ENCODE results near the gene UBA3.

The UBA3 gene

GRCh38 chr3:69097407-69098086 is 17.4 kb upstream of the UBA3 start:
- no peak for DNase-seq

GRCh38 chr3:69096299-69096698 is 16.1 kb upstream of the UBA3 start:
- no peak for DNase-seq

- DNase-seq = peak in 3 of 6 experiments; percentile 13 to 19 (median 13)
Observed at GRCh38 chr3:69095636-69096035, 15.5 kb upstream of the UBA3 start.

GRCh38 chr3:69094467-69095205 is 14.5 kb upstream of the UBA3 start:
- DNase-seq = no peak

GRCh38 chr3:69092030-69092516 is 11.9 kb upstream of the UBA3 start:
- peak in 3 of 6 experiments; percentile 66 to 71 (median 67) for DNase-seq

- DNase-seq = no peak
Observed at GRCh38 chr3:69091389-69092029, 11.3 kb upstream of the UBA3 start.

- no peak for DNase-seq
Observed at GRCh38 chr3:69090021-69090420, 9.9 kb upstream of the UBA3 start.

GRCh38 chr3:69088063-69088462 is 7.9 kb upstream of the UBA3 start:
- no peak for DNase-seq

- no peak for DNase-seq
Observed at GRCh38 chr3:69087030-69087791, 7.0 kb upstream of the UBA3 start.

- peak in 5 of 6 experiments; percentile 19 to 54 (median 33) for DNase-seq
Observed at GRCh38 chr3:69085833-69086722, 5.9 kb upstream of the UBA3 start.

GRCh38 chr3:69085168-69085832 is 5.1 kb upstream of the UBA3 start:
- peak in 4 of 6 experiments; percentile 13 to 46 (median 24) for DNase-seq

GRCh38 chr3:69084326-69085167 is 4.4 kb upstream of the UBA3 start, which contains the start of gene ARL6IP5:
TSS of gene ARL6IP5 (plus strand) at chr3:69084937. CDS start at chr3:69085048, 111 bp downstream.
- peak; percentile 85 to 94 (median 91) for DNase-seq

GRCh38 chr3:69082805-69083204 is 2.6 kb upstream of the UBA3 start:
- peak in 5 of 6 experiments; percentile 10 to 50 (median 20) for DNase-seq

- DNase-seq = no peak
Observed at GRCh38 chr3:69082361-69082760, 2.2 kb upstream of the UBA3 start.

- DNase-seq = no peak
Observed at GRCh38 chr3:69081583-69082262, 1.6 kb upstream of the UBA3 start.

GRCh38 chr3:69079269-69080159 is 651 bp downstream of the UBA3 start:
- DNase-seq = peak in 1 of 6 experiments; percentile 23

- no peak for DNase-seq
Observed at GRCh38 chr3:69072928-69073327, 7.2 kb downstream of the UBA3 start.

- no peak for DNase-seq
Observed at GRCh38 chr3:69066121-69066520, 14.0 kb downstream of the UBA3 start.
